K562 (cell line): Measurements from ENCODE around the gene COLEC12. TPM values are rescaled to one million over a fixed set of nuclear protein-coding genes. Genes with fewer than 3 reads are reported as not detected.
A peak's percentile ranks its signal among the peaks of the same experiment; 100 is the strongest.

Source experiments
- NR4A1 ChIP-seq, 2 experiments: fragments of 250-450 bp in 1 of 2; fragments of 450-650 bp in 1 of 2; sonication (Bioruptor Pico) in 1 of 2; IDR thresholded peaks; 2 replicates each; pipeline versions ENCODE4 v1.4.0 to v1.6.1; 2016 to 2020; ENCODE audit warnings: mild to moderate bottlenecking in 2 of 2, missing compliant biosample characterization in 1 of 2, missing genetic modification characterization in 1 of 2, moderate library complexity in 1 of 2
- PHF8 ChIP-seq: fragments of 200-600 bp; sonication (generic); IDR thresholded peaks from 2 replicates; pipeline ENCODE4 v1.6.1; 2012; ENCODE audit warnings: mixed run types, mild to moderate bottlenecking, inconsistent platforms, low read length, moderate library complexity, borderline replicate concordance
- SETDB1 ChIP-seq: IDR thresholded peaks from one replicate; pipeline ENCODE4 v1.6.1; 2012; ENCODE audit warnings: low read length, control low read depth, inconsistent platforms
- TSC22D4 ChIP-seq: fragments of 450-650 bp; IDR thresholded peaks from 2 replicates; pipeline ENCODE4 v1.6.1; 2016; ENCODE audit warnings: missing genetic modification characterization, missing biosample characterization, control low read depth
- ZFX ChIP-seq: sonication (generic); formaldehyde crosslinking; IDR thresholded peaks from 2 replicates; pipeline ENCODE4 v1.8.0; 2022; ENCODE audit warnings: mild to moderate bottlenecking, missing genetic modification reagents, moderate library complexity
- ZNF274 ChIP-seq: IDR thresholded peaks from 2 replicates; pipeline ENCODE4 v1.6.1; 2011; ENCODE audit warnings: low read depth, mild to moderate bottlenecking, low read length, moderate library complexity, borderline replicate concordance
- ZNF354B ChIP-seq: fragments of 250-450 bp; sonication (Bioruptor Pico); IDR thresholded peaks from 2 replicates; pipeline ENCODE4 v1.4.0; 2020
- polyA plus RNA-seq, 8 experiments: library from polyadenylated mRNA; depleted of rRNA in 4 of 8; stranded (reverse) in 5 of 8; unstranded in 3 of 8; fragments of >200 nt; fragmentation: Nextera tagmentation in 2 of 8; fragmentation: Illumina TruSeq in 1 of 8; extraction: Ambion mirVana in 2 of 8; extraction: Trizol in 1 of 8; gene quantifications; 2 replicates each; pipeline versions ENCODE4 v1.2.1 to v1.2.3, GENCODE V29; 2011 to 2014; ENCODE audit warnings: inconsistent platforms in 1 of 8, missing spikeins in 1 of 8
- total RNA-seq, 7 experiments: library from RNA; depleted of rRNA in 6 of 7; stranded (reverse); fragments of >200 nt in 6 of 7; fragmentation: Illumina TruSeq in 2 of 7; extraction: Trizol in 2 of 7; gene quantifications; 2 replicates each; pipeline versions ENCODE4 v1.2.1 to v1.2.3, GENCODE V29; 2011 to 2021; ENCODE audit warnings: low replicate concordance in 1 of 7
- TF ChIP-seq, protein P1 (sequence below): fragments of 250-450 bp; sonication (Bioruptor Pico); IDR thresholded peaks from 2 replicates; pipeline ENCODE4 v1.4.0; 2020; ENCODE audit warnings: borderline replicate concordance
- TF ChIP-seq, protein P2 (sequence below): fragments of 250-450 bp; sonication (Bioruptor Pico); IDR thresholded peaks from 2 replicates; pipeline ENCODE4 v1.9.0; 2021; ENCODE audit warnings: mild to moderate bottlenecking, inconsistent platforms

COLEC12 gene
- total and polyA plus RNA-seq, 9 of the 15 experiments (the other 6 are each of a cell fraction or from before 2014, with no cell fraction given) = 0.04 TPM; not detected in 8

GRCh38 chr18:267688-268552 lies 232.6 kb downstream of the COLEC12 start, which contains the start of gene THOC1 (continued):
- TF ChIP-seq TSC22D4 (tag) (no peak), PHF8 (peak; percentile 100), ZFX (CRISPR knock-in tag) (peak; percentile 97), ZNF274 (no peak), ZNF354B (CRISPR knock-in tag) (no peak), NR4A1 (CRISPR knock-in tag; IDR thresholded peaks at IDR 0.05) (peak; percentile 32; the same call in 1 of the 2 replicates), NR4A1 (tag; IDR thresholded peaks at IDR 0.05) (0 out of 2 replicates have a peak, but pooled peaks have one; percentile 22), SETDB1 (peak; percentile 95)
- TF ChIP-seq, protein P1, sequence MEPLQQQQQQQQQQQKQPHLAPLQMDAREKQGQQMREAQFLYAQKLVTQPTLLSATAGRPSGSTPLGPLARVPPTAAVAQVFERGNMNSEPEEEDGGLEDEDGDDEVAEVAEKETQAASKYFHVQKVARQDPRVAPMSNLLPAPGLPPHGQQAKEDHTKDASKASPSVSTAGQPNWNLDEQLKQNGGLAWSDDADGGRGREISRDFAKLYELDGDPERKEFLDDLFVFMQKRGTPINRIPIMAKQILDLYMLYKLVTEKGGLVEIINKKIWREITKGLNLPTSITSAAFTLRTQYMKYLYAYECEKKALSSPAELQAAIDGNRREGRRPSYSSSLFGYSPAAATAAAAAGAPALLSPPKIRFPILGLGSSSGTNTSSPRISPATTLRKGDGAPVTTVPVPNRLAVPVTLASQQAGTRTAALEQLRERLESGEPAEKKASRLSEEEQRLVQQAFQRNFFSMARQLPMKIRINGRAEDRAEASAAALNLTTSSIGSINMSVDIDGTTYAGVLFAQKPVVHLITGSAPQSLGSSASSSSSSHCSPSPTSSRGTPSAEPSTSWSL = no peak
- TF ChIP-seq, protein P2, sequence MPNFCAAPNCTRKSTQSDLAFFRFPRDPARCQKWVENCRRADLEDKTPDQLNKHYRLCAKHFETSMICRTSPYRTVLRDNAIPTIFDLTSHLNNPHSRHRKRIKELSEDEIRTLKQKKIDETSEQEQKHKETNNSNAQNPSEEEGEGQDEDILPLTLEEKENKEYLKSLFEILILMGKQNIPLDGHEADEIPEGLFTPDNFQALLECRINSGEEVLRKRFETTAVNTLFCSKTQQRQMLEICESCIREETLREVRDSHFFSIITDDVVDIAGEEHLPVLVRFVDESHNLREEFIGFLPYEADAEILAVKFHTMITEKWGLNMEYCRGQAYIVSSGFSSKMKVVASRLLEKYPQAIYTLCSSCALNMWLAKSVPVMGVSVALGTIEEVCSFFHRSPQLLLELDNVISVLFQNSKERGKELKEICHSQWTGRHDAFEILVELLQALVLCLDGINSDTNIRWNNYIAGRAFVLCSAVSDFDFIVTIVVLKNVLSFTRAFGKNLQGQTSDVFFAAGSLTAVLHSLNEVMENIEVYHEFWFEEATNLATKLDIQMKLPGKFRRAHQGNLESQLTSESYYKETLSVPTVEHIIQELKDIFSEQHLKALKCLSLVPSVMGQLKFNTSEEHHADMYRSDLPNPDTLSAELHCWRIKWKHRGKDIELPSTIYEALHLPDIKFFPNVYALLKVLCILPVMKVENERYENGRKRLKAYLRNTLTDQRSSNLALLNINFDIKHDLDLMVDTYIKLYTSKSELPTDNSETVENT = peak; percentile 93
